GM19324 (cell line): ENCODE measurements around the gene LSMEM2.
"Not testable (repeated sequence)": the region's sequence is repeated elsewhere in the genome, so short reads cannot be mapped to it uniquely, and the experiment has no call there.

ENCODE experiments used
- ATAC-seq: cut with Tn5 transposase; IDR thresholded peaks from one replicate; pipeline ENCODE4 v1.9.1; 2021; ENCODE audit warnings: mild to moderate bottlenecking, moderate library complexity; ENCODE audit not compliant: unreplicated experiment, low FRiP score

Gene LSMEM2

GRCh38 chr3:50295553-50296431, 16.9 kb downstream of the LSMEM2 start:
- ATAC-seq = no peak

- no peak for ATAC-seq
These were observed 18.0 kb downstream of the LSMEM2 start for GRCh38 chr3:50296721-50297383.

- ATAC-seq = no peak
These were observed 18.5 kb downstream of the LSMEM2 start for GRCh38 chr3:50297384-50297775.

- ATAC-seq = no peak
These were observed 19.2 kb downstream of the LSMEM2 start for GRCh38 chr3:50297896-50298725.

- peak; percentile 84 for ATAC-seq
These were observed 20.1 kb downstream of the LSMEM2 start, which contains the start of the genes HYAL3 and NAA80 for GRCh38 chr3:50298836-50299637. Gene HYAL3, minus strand, starts transcription at chr3:50299405. Its CDS starts 3,803 bp downstream, at chr3:50295602. Gene NAA80, minus strand, starts transcription at chr3:50299405. Its CDS starts 1,942 bp downstream, at chr3:50297463.

- ATAC-seq = no peak
These were observed 20.7 kb downstream of the LSMEM2 start for GRCh38 chr3:50299638-50299928.

GRCh38 chr3:50299929-50300680, 21.2 kb downstream of the LSMEM2 start:
- ATAC-seq = no peak

- no peak for ATAC-seq
These were observed 21.9 kb downstream of the LSMEM2 start for GRCh38 chr3:50300681-50301254.

- no peak for ATAC-seq
These were observed 23.5 kb downstream of the LSMEM2 start for GRCh38 chr3:50302095-50303012.

GRCh38 chr3:50303013-50303815, 24.3 kb downstream of the LSMEM2 start, which contains the start of gene HYAL1:
Gene HYAL1, minus strand, starts transcription at chr3:50303574. Its CDS starts 618 bp downstream, at chr3:50302956.
- no peak for ATAC-seq

- ATAC-seq = no peak
These were observed 25.7 kb downstream of the LSMEM2 start for GRCh38 chr3:50304601-50305000.

GRCh38 chr3:50312041-50312440, 33.2 kb downstream of the LSMEM2 start:
- ATAC-seq = not testable (repeated sequence)

- no peak for ATAC-seq
These were observed 35.5 kb downstream of the LSMEM2 start for GRCh38 chr3:50314342-50314741.

- no peak for ATAC-seq
These were observed 35.9 kb downstream of the LSMEM2 start for GRCh38 chr3:50314816-50315215.

GRCh38 chr3:50316657-50317242, 37.9 kb downstream of the LSMEM2 start:
- no peak for ATAC-seq

- ATAC-seq = no peak
These were observed 38.4 kb downstream of the LSMEM2 start for GRCh38 chr3:50317300-50317699.

GRCh38 chr3:50318163-50318562, 39.3 kb downstream of the LSMEM2 start:
- ATAC-seq = no peak
